ENCODE results near the gene POLR2L. TPM values are rescaled to one million over a fixed set of nuclear protein-coding genes. Genes with fewer than 3 reads are reported as not detected.

Gene POLR2L
- total and polyA plus RNA-seq, 2 of the 13 experiments (the other 11 are each of a cell fraction or from before 2014, with no cell fraction given) = 104 to 114 TPM

DNA sequence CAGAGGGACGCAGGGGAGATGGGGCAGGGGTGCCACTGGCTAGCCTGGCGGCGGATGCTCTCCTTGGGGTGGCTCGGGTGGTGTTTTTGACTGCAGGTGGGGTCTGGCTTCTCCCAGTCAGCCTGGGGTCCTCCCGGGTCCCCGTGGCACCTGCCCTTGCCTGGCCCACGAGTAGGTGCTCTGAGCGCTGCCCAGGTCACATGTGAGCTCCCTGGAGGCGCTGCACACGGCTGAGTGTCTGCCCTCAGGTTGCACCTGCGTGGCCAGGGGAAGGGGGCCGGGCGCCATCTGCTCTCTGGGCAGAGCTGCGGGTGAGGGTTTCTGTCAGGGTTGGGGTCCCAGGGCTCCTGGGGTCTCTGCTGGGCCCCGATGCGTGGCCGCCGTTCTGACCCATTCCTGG, 5.5 kb upstream of the POLR2L start:
- 100% methylated on average over 1 of the region's 18 CpGs for WGBS (ENCODE audit: low lambda C conversion rate)
- CTCF ChIA-PET (ENCODE audit: low intra/inter-chr PET ratio, low total read pairs) = interaction anchor here (2.1 kb wide), 1 partner anchor 203 kb away, joined by 8 read pairs; no protein-coding TSS in a partner anchor
- intact Hi-C loops (cut with micrococcal nuclease; ENCODE audit: unreplicated experiment) = no loop called here

DNA sequence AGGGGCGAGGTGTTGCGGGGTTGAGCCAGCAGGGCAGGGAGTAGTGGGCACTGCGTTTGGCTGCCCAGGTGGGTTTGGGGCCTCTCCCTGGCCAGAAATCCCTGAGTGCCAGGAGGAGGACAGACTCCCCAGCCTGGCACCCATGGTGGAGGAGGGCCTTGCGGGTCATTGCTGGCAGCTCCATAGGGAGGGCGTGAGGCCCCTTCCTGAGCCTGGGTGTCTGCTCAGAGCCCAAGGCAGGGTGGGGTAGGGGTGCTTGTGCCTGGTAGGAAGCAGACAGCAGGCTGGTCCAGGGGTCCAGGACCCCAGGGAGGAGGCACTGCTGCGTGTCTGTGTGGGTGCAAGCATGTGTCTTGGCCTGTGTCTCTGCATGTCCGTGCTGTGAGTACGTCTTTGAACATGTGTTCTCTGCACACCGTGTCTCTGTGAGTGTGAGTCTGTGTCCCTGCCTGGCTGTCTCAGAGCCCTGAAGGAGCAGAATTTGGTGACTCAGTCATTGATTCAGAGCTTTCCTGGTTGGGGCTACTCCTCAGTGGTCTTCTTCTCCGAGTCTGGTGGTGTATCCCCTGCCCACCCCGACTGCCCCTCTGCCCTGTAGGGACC, 4.3 kb upstream of the POLR2L start:
- POLR2A ChIA-PET = interaction anchor here (1.0 to 11.1 kb wide), 2 partner anchors 17 to 28 kb away, joined by 3 to 141 read pairs; partner anchors contain the start of genes CD151, CRACR2B and PNPLA2
- Histone ChIP-seq H3K27ac (ENCODE audit: extremely low read length, insufficient read depth, low read length) (no peak overlapping the region), H2AFZ (ENCODE audit: low read length) (no peak overlapping the region), H3K4me3 (replicated peaks in 1 of 3; ENCODE audit: insufficient read depth in 1 of 3, low read depth in 2 of 3, low read length in 3 of 3) (no peak overlapping the region), H3K36me3 (replicated peaks in 1 of 2; ENCODE audit: control insufficient read depth in 1 of 2, insufficient read depth in 2 of 2, low read length in 2 of 2) (no peaks in the 10 kb centered on the region; a peak in 2 of 5 replicates), H4K20me1 (ENCODE audit: insufficient read depth, low read length) (peaks cover 4% of the 10 kb centered on the region; the same call in 1 of the 2 replicates), H3K27me3 (ENCODE audit: control insufficient read depth in 1 of 2, insufficient read depth in 2 of 2, low read length in 2 of 2) (no peaks in the 10 kb centered on the region), H3K9me3 (ENCODE audit: low read length) (no peaks in the 10 kb centered on the region), H3K4me1 (ENCODE audit: insufficient read depth, low read length) (peaks cover 26% of the 10 kb centered on the region), H3K4me2 (ENCODE audit: low read depth, low read length) (no peak overlapping the region), H3K9ac (ENCODE audit: insufficient read depth, low read depth, low read length) (no peak overlapping the region), H3K79me2 (ENCODE audit: insufficient read depth, low read length) (peaks cover 9% of the 10 kb centered on the region)
- ATAC-seq (no peak), DNase-seq (ENCODE audit: low spot score) (no peak), FAIRE-seq (no peak)
- TF ChIP-seq ZNF567 (CRISPR knock-in tag; IDR thresholded peaks at IDR 0.05; ENCODE audit: borderline replicate concordance) = no peak
- peak; percentile 26; the same call in 1 of the 2 replicates for TF ChIP-seq AKAP8 (CRISPR knock-in tag; IDR thresholded peaks at IDR 0.05)
- in situ Hi-C loops (cut with HindIII; ENCODE audit: extremely low pct_ligation_motif_present, low pct_unique_long_range_greater_than_20kb) (no loop called here), intact Hi-C loops (cut with micrococcal nuclease; ENCODE audit: unreplicated experiment) (no loop called here)
- CTCF ChIA-PET (ENCODE audit: low intra/inter-chr PET ratio, low total read pairs) = no interaction called here
- whole genome bisulfite sequencing (ENCODE audit: low lambda C conversion rate) = 86% methylated on average over 3 of the region's 11 CpGs
- BruUV-seq (replicated peaks) = no TSS peak

More for the DNA sequence above, 5.5 kb upstream of the POLR2L start:
- 0 out of 2 replicates have a peak, but pooled peaks cover 4% of the 10 kb centered on the region for H4K20me1 ChIP-seq (ENCODE audit: insufficient read depth, low read length)
- H3K79me2 ChIP-seq (ENCODE audit: insufficient read depth, low read length) = peaks cover 2% of the 10 kb centered on the region
- FAIRE-seq = no peak
- no peak overlapping the region for H2AFZ ChIP-seq (ENCODE audit: low read length)
- no peak overlapping the region for H3K4me3 ChIP-seq (replicated peaks in 1 of 3; ENCODE audit: insufficient read depth in 1 of 3, low read depth in 2 of 3, low read length in 3 of 3)
- H3K9me3 ChIP-seq (ENCODE audit: low read length) = no peaks in the 10 kb centered on the region
- POLR2A ChIA-PET = no interaction called here
- ATAC-seq = no peak
- in situ Hi-C loops (cut with HindIII; ENCODE audit: extremely low pct_ligation_motif_present, low pct_unique_long_range_greater_than_20kb) = no loop called here
- no TSS peak for BruUV-seq (replicated peaks)
- no peak for DNase-seq (ENCODE audit: low spot score)
- no peak overlapping the region for H3K9ac ChIP-seq (ENCODE audit: insufficient read depth, low read depth, low read length)
- TF ChIP-seq ZNF891 (CRISPR knock-in tag; IDR thresholded peaks at IDR 0.05) = 0 out of 2 replicates have a peak, but pooled peaks have one; percentile 21
- no peak for TF ChIP-seq ATF1 (CRISPR knock-in tag; IDR thresholded peaks at IDR 0.05)
- TF ChIP-seq SOX13 (IDR thresholded peaks at IDR 0.05) = no peak
- TF ChIP-seq SOX13 (CRISPR knock-in tag; conservative IDR thresholded peaks at IDR 0.05 in 1 of 2, IDR thresholded peaks at IDR 0.05 in 1 of 2) = no peak
- H3K36me3 ChIP-seq (replicated peaks in 1 of 2; ENCODE audit: control insufficient read depth in 1 of 2, insufficient read depth in 2 of 2, low read length in 2 of 2) = no peaks in the 10 kb centered on the region; a peak in 2 of 5 replicates
- H3K27me3 ChIP-seq (ENCODE audit: control insufficient read depth in 1 of 2, insufficient read depth in 2 of 2, low read length in 2 of 2) = no peaks in the 10 kb centered on the region
- peaks cover 26% of the 10 kb centered on the region for H3K4me1 ChIP-seq (ENCODE audit: insufficient read depth, low read length)
- no peak overlapping the region for H3K27ac ChIP-seq (ENCODE audit: extremely low read length, insufficient read depth, low read length)
- H3K4me2 ChIP-seq (ENCODE audit: low read depth, low read length) = no peak overlapping the region
